Measurements from ENCODE around the gene RANBP1. TPM values are rescaled to one million over a fixed set of nuclear protein-coding genes. Genes with fewer than 3 reads are reported as not detected.

The RANBP1 gene
- total RNA-seq, 2 donors from 2014 or later: 71.2 to 266 TPM

DNA sequence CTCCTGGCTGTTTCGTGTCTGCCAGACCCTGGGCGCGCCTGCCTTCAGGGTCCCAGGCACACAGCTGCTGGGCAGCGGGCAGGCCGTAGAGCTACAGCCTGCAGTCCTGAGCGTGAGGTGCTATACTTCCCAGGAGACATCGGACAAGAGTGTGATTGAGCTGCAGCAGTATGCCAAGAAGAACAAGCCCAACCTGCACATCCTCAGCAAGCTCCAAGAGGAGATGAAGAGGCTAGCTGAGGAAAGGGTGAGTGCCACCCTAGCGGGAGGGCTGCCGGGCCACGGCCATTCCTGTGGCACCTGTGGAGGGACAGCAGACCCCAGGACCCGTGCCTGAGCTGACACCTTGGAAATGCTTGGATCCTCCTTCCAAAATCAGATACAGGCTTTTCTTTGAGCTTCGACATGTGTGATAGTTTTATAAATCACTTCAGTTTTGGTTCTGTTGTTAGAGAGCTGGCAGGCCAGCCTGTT lies 7.1 kb upstream of the RANBP1 start:
- no peaks in the 10 kb centered on the region for H3K4me1 ChIP-seq
- no peak overlapping the region for H3K9ac ChIP-seq (ENCODE audit: low read depth in 2 of 2, low read length in 2 of 2)
- intact Hi-C loops (cut with DNase I): no loop called here
- no peak for DNase-seq
- no peak overlapping the region for H3K4me3 ChIP-seq
- peaks cover 23% of the 10 kb centered on the region for H3K36me3 ChIP-seq
- H3K9me3 ChIP-seq: no peaks in the 10 kb centered on the region
- no peaks in the 10 kb centered on the region for H3K27me3 ChIP-seq
- H3K27ac ChIP-seq: no peak overlapping the region
- TF ChIP-seq CTCF (IDR thresholded peaks at IDR 0.05): no peak

- intact Hi-C loops (cut with DNase I): loop anchor here (10.0 kb wide), 1 partner anchor 145 kb away; no protein-coding TSS in a partner anchor
- no peak for DNase-seq
- TF ChIP-seq CTCF (IDR thresholded peaks at IDR 0.05): no peak
- Histone ChIP-seq H3K9me3 (no peaks in the 10 kb centered on the region), H3K27ac (no peak overlapping the region), H3K9ac (ENCODE audit: low read depth in 2 of 2, low read length in 2 of 2) (no peak overlapping the region), H3K4me3 (no peak overlapping the region), H3K4me1 (no peaks in the 10 kb centered on the region), H3K27me3 (no peaks in the 10 kb centered on the region), H3K36me3 (peaks cover 23% of the 10 kb centered on the region)
These were observed 6.2 kb upstream of the RANBP1 start for GRCh38 chr22:20109411-20110358.

DNA sequence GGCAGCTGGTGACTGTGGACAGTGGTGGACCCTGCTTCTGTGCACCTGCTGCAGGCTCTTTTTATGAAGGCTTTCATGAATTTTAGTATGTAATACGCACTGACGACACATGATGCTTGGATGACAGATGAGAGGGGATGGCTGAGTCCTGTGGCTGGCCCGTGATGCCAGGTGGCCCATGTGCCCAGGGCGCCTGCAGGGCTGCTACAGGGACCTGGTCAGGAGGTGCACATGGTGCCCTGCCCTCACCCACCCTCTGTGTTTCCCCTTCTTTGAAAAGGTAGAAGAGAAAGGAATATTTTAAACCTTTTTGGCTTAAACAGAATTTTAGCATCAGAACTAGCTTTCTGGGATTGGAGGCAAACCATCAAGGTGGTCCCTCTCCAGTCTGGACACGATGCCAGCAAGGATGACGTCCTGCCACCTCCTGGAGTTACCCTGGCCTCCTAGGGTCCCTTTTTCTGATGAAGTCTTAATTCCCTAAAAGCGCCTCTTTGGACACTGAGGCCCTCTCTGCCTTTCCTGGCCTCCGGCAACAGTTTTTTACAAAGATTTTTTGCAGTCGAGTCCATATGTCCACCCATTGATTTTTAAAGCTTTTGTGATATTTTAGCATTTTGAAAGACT lies 5.4 kb upstream of the RANBP1 start:
- no peak for TF ChIP-seq CTCF (IDR thresholded peaks at IDR 0.05)
- intact Hi-C loops (cut with DNase I): loop anchor here (10.0 kb wide), 1 partner anchor 146 kb away; no protein-coding TSS in a partner anchor
- Histone ChIP-seq H3K9me3 (no peaks in the 10 kb centered on the region), H3K4me1 (no peaks in the 10 kb centered on the region), H3K36me3 (peaks cover 23% of the 10 kb centered on the region), H3K4me3 (no peak overlapping the region), H3K9ac (ENCODE audit: low read depth in 2 of 2, low read length in 2 of 2) (no peak overlapping the region), H3K27ac (no peak overlapping the region), H3K27me3 (no peaks in the 10 kb centered on the region)
- DNase-seq: no peak

DNA sequence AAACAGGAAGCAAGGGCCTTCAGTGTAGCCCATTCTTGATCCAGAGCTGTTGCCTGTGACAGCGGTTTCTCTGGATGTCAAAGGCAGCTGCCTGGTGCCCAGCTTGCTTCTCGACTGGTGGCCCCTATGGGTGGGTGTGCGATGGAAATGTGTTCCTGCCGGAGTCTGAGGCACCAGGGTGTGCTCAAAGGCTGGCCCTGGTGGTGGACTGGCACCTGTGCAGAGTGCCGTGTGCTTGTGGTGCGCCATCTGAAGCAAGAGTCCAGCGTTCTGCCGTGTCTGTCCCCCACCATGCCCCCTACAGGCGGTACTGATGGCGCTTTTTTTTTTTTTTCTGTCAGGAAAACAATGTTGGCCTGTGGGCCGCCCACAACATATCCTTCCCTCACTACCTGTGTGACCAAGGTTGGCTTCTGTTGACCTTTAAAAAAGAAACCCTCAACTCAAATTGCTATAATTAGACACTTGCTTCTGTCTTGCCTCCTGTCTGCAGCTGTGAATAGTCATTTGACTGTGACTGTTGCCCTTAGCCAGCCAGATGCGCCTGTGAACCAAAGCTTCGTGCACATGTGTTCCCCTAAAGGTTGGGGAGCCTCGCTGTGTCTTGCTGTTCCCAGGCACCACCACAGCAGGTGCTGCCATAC lies 4.7 kb upstream of the RANBP1 start:
- intact Hi-C loops (cut with DNase I): loop anchor here (10.0 kb wide), 1 partner anchor 146 kb away; no protein-coding TSS in a partner anchor
- Histone ChIP-seq H3K9ac (ENCODE audit: low read depth in 2 of 2, low read length in 2 of 2) (no peak overlapping the region), H3K9me3 (no peaks in the 10 kb centered on the region), H3K27me3 (no peaks in the 10 kb centered on the region), H3K36me3 (peaks cover 20% of the 10 kb centered on the region), H3K27ac (no peak overlapping the region), H3K4me3 (no peak overlapping the region), H3K4me1 (peaks cover 4% of the 10 kb centered on the region)
- TF ChIP-seq CTCF (IDR thresholded peaks at IDR 0.05): no peak
- no peak for DNase-seq
